GM21423 (cell line): ENCODE data around the gene SLC39A9.
"Not testable (repeated sequence)": the region's sequence is repeated elsewhere in the genome, so short reads cannot be mapped to it uniquely, and the experiment has no call there.

Experiments used
- ATAC-seq: cut with Tn5 transposase; IDR thresholded peaks from one replicate; pipeline ENCODE4 v1.9.1; 2021; ENCODE audit warnings: mild to moderate bottlenecking, moderate library complexity; ENCODE audit not compliant: unreplicated experiment

SLC39A9 gene

GRCh38 chr14:69471916-69472315 lies 73.4 kb downstream of the SLC39A9 start:
- no peak for ATAC-seq

GRCh38 chr14:69473260-69473659 lies 74.8 kb downstream of the SLC39A9 start:
- no peak for ATAC-seq

GRCh38 chr14:69473946-69474345 lies 75.5 kb downstream of the SLC39A9 start:
- no peak for ATAC-seq

- no peak for ATAC-seq
Observed at GRCh38 chr14:69475194-69475818, 76.8 kb downstream of the SLC39A9 start.

GRCh38 chr14:69476824-69477450 lies 78.4 kb downstream of the SLC39A9 start:
- ATAC-seq: not testable (repeated sequence)

GRCh38 chr14:69478055-69478454 lies 79.6 kb downstream of the SLC39A9 start:
- ATAC-seq: not testable (repeated sequence)

- ATAC-seq: no peak
Observed at GRCh38 chr14:69479696-69480095, 81.2 kb downstream of the SLC39A9 start.

- no peak for ATAC-seq
Observed at GRCh38 chr14:69480136-69480535, 81.6 kb downstream of the SLC39A9 start.

- ATAC-seq: peak; percentile 91
Observed at GRCh38 chr14:69481815-69482568, 83.5 kb downstream of the SLC39A9 start.

- ATAC-seq: no peak
Observed at GRCh38 chr14:69483765-69484443, 85.4 kb downstream of the SLC39A9 start.

- ATAC-seq: no peak
Observed at GRCh38 chr14:69484444-69485314, 86.2 kb downstream of the SLC39A9 start, which contains the start of gene PLEKHD1. Gene PLEKHD1 (plus strand): TSS chr14:69484728. CDS start chr14:69484966, 238 bp downstream.

GRCh38 chr14:69485315-69485660 lies 86.8 kb downstream of the SLC39A9 start:
- no peak for ATAC-seq

- ATAC-seq: no peak
Observed at GRCh38 chr14:69485701-69486100, 87.2 kb downstream of the SLC39A9 start.

GRCh38 chr14:69487226-69487625 lies 88.7 kb downstream of the SLC39A9 start:
- no peak for ATAC-seq

GRCh38 chr14:69487771-69488170 lies 89.3 kb downstream of the SLC39A9 start:
- no peak for ATAC-seq

GRCh38 chr14:69489495-69489894 lies 91.0 kb downstream of the SLC39A9 start:
- no peak for ATAC-seq

GRCh38 chr14:69490219-69490918 lies 91.9 kb downstream of the SLC39A9 start:
- ATAC-seq: no peak

- no peak for ATAC-seq
Observed at GRCh38 chr14:69491193-69491592, 92.7 kb downstream of the SLC39A9 start.

GRCh38 chr14:69493038-69493437 lies 94.5 kb downstream of the SLC39A9 start:
- ATAC-seq: no peak

GRCh38 chr14:69493791-69494190 lies 95.3 kb downstream of the SLC39A9 start:
- ATAC-seq: no peak
